ENCODE measurements around the gene EXTL2.
A peak's percentile ranks its signal among the peaks of the same experiment; 100 is the strongest.
"Not testable (repeated sequence)": the region's sequence is repeated elsewhere in the genome, so short reads cannot be mapped to it uniquely, and the experiment has no call there.

EXTL2 gene

GRCh38 chr1:100851726-100852125, 42.9 kb downstream of the EXTL2 start:
- DNase-seq: no peak

- DNase-seq: no peak
These were observed 47.1 kb downstream of the EXTL2 start for GRCh38 chr1:100847361-100848082.

GRCh38 chr1:100843160-100843559, 51.5 kb downstream of the EXTL2 start:
- not testable (repeated sequence) for DNase-seq

- DNase-seq: no peak
These were observed 58.5 kb downstream of the EXTL2 start for GRCh38 chr1:100835866-100836842.

- peak; percentile 1 for DNase-seq
These were observed 59.6 kb downstream of the EXTL2 start for GRCh38 chr1:100834777-100835660.

GRCh38 chr1:100832694-100833428, 61.8 kb downstream of the EXTL2 start:
- DNase-seq: no peak

GRCh38 chr1:100825666-100826065, 69.0 kb downstream of the EXTL2 start:
- DNase-seq: not testable (repeated sequence)

All from NCI-H526 treated with DMSO at 0.1 percent for 48 hours (cell line).